Large intestine (tissue), 3 donors: ENCODE results near the gene BNIP5. TPM values are rescaled to one million over a fixed set of nuclear protein-coding genes. Genes with fewer than 3 reads are reported as not detected.

Source experiments
- DNase-seq, 2 donors: peaks; one replicate each; pipeline versions ENCODE4 v3.0.0 to v3.0.0-alpha.2; 2013
- H3K27ac ChIP-seq: one replicate; pipeline ENCODE4 v1.5.1; 2013; ENCODE audit warnings: low read length
- H3K27me3 ChIP-seq: 2 replicates; pipeline ENCODE4 v1.6.1; 2013; ENCODE audit warnings: low read length; ENCODE audit not compliant: control insufficient read depth, insufficient read depth
- H3K36me3 ChIP-seq: 2 replicates; pipeline ENCODE4 v1.6.1; 2013; ENCODE audit warnings: low read length; ENCODE audit not compliant: control insufficient read depth, insufficient read depth
- H3K4me1 ChIP-seq: one replicate; pipeline ENCODE4 v1.6.1; 2013; ENCODE audit warnings: low read length; ENCODE audit not compliant: control insufficient read depth, insufficient read depth
- H3K4me3 ChIP-seq: one replicate; pipeline ENCODE4 v1.5.1; 2013; ENCODE audit warnings: low read length
- H3K9me3 ChIP-seq: one replicate; pipeline ENCODE4 v1.6.1; 2013; ENCODE audit warnings: mild to moderate bottlenecking, low read depth, low read length, moderate library complexity; ENCODE audit not compliant: control insufficient read depth
- WGBS: methylation state at CpG from one replicate; pipeline ENCODE4 v1.1.5; 2013; ENCODE audit warnings: low lambda C conversion rate; ENCODE audit not compliant: insufficient coverage; 5-methylcytosine and 5-hydroxymethylcytosine counted together
- polyA plus RNA-seq: library from polyadenylated mRNA; unstranded; fragments of 120-200 nt; gene quantifications from one replicate; pipeline ENCODE4 v1.2.1, GENCODE V29; 2013

The BNIP5 gene
- polyA plus RNA-seq, 1 donor = 11.2 TPM

DNA sequence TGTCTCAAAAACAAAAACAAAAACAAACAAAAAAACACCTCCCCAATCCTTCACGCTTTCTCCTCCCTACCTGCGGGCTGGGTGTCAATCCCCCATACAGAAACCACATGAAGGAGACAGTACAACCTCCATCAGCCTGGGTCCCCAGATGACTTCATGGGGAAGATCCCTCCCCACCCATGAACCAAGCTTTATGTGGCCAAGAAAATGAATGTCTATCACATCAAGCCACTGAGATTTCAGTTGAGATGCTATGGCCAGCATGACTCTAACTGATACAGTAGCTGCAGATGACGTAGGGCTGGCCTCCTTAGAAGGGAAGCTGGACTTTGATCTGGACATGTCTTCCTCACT is 21.2 kb upstream of the BNIP5 start:
- peak; percentile 66 to 78 for DNase-seq
- Histone ChIP-seq H3K4me3 (no peak overlapping the region), H3K36me3 (no peaks in the 10 kb centered on the region), H3K27me3 (no peaks in the 10 kb centered on the region), H3K4me1 (peaks cover 20% of the 10 kb centered on the region), H3K27ac (peak overlapping the region; percentile 55), H3K9me3 (no peaks in the 10 kb centered on the region)
- 100% methylated on average over 2 of the region's 3 CpGs for WGBS

GRCh38 chr6:36355819-36356218 is 19.1 kb upstream of the BNIP5 start:
- Histone ChIP-seq H3K36me3 (no peaks in the 10 kb centered on the region), H3K9me3 (no peaks in the 10 kb centered on the region), H3K27me3 (no peaks in the 10 kb centered on the region), H3K27ac (no peak overlapping the region), H3K4me3 (no peak overlapping the region), H3K4me1 (peaks cover 32% of the 10 kb centered on the region)
- WGBS = no CpG with 5 or more reads among the region's 4 CpGs
- DNase-seq = no peak

DNA sequence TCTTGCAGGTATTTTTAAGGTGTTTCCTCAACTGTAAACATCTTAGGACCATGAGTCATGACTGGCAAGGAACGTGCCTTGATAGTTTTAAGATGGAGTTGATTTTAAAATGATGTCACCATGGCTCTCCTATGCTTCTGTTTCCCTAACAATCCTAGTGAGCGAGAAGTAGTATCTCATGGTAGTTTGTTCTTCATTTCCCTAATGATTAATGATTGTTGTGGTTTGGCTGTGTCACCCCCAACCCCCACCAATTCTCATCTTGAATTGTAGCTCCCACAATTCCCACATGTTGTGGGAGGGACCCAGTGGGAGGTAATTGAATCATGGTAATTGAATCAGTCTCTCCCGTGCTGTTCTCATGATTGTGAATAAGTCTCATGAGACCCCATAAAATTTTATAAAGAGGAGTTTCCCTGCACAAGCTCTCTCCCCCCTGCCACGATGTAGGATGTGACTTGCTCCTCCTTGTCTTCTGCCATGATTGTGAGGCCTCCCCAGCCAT is 16.8 kb upstream of the BNIP5 start:
- Histone ChIP-seq H3K9me3 (no peaks in the 10 kb centered on the region), H3K4me1 (peaks cover 45% of the 10 kb centered on the region), H3K27ac (no peak overlapping the region), H3K36me3 (no peaks in the 10 kb centered on the region), H3K27me3 (no peaks in the 10 kb centered on the region), H3K4me3 (no peak overlapping the region)
- DNase-seq = no peak
- no CpG with 5 or more reads among the region's 4 CpGs for WGBS

DNA sequence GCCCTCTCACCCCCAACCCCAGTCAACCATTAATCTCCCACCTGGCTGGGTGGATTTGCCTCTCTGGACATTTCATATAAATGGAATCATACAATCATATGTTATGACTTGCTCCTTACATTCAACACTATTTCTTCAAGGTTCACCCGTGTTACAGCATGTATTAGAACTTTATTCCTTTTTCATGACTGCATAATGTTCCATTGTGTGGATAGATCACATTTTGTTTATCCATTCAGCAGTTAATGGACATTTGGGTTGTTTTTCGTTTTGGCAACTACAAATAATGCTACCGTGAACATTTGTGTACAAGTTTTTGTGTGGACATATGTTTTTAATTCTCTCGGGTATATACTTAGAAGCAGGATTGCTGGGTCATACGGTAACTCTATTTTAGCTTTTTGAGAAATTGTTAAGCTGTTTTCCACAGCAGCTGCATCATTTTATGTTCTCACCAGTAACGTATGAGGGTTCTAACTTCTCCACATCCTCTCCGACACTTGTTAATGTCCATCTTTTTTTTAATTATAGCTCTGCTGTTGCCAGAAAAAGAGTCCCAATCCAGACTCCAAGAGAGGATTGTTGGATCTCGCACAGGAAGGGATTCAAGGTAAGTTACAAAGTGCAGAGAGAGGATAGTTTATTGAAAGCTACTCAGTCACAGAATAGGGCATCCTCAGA is 15.9 kb upstream of the BNIP5 start:
- WGBS = 64% methylated on average over 3 of the region's 8 CpGs
- H3K4me3 ChIP-seq = no peak overlapping the region
- H3K27me3 ChIP-seq = no peaks in the 10 kb centered on the region
- H3K36me3 ChIP-seq = no peaks in the 10 kb centered on the region
- no peaks in the 10 kb centered on the region for H3K9me3 ChIP-seq
- H3K27ac ChIP-seq = no peak overlapping the region
- no peak for DNase-seq
- peaks cover 42% of the 10 kb centered on the region for H3K4me1 ChIP-seq

DNA sequence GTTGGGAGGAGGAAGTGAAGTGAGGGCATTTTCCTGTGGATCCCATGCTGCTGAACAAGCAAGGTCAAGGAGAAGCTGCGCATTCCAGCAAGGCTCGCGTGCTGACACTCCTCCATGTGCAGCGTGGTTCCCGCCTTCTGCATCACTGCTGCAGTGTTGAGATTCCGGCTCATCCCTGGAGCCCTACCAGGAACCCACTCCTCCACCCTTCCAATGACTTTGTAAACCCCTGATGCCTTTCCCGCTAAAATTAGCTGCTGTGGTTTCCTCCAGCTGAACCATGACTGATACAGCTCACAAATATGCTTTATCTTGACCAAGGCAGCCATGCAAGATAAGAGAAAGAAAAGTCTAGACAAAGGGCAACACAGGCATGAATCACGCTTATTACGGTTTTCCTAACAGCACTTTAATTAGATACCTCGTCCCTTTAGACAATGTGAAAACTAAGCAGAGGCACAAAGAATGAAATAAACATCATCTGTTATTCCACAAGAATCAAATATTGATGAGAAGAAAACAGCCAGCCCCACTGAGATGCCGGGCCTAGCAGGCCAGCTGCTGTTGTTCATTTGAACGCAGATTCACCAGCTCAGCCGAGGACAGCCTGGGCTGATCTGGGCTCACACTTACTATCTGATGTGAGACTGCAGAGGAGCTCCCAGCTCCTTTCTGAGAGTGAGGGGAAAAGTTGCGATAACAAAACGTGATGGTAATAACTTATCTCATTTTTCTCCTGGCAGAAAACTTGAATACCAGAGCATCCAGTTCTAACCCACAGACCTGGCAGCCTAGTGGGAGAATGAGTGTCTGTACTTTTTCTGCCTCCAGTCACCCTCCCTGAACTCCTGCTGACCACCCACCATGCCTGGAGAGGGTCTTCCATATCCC is 14.2 kb upstream of the BNIP5 start:
- Histone ChIP-seq H3K4me1 (peaks cover 50% of the 10 kb centered on the region), H3K27ac (peak overlapping the region; percentile 87), H3K36me3 (no peaks in the 10 kb centered on the region), H3K4me3 (no peak overlapping the region), H3K27me3 (no peaks in the 10 kb centered on the region), H3K9me3 (no peaks in the 10 kb centered on the region)
- 20% methylated on average over 2 of the region's 15 CpGs for WGBS
- peak; percentile 60 to 87 for DNase-seq

GRCh38 chr6:36350082-36350481 is 13.4 kb upstream of the BNIP5 start:
- Histone ChIP-seq H3K36me3 (no peaks in the 10 kb centered on the region), H3K27ac (peak overlapping the region; percentile 87), H3K4me3 (no peak overlapping the region), H3K4me1 (peaks cover 50% of the 10 kb centered on the region), H3K27me3 (no peaks in the 10 kb centered on the region), H3K9me3 (no peaks in the 10 kb centered on the region)
- peak in 1 of 2 donors; percentile 29 for DNase-seq
- WGBS = no CpG with 5 or more reads among the region's 4 CpGs

DNA sequence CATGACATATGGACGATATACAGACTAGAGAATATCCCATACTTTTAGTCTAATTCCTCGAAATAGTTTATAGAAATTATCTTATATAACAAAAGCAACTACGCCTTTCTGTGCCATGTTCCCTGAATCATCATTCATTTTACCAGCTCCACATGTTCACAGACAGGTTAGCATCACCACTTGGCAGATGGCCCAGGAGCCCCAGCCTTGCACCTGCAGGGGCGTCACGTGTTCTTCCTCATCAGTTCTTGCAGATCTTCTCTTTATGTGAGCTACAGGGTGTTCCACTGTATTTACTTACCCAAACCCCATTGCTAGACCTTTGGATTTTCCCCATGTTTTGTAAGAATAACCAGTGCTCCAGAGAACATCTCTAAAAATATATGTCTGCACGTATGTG is 12.6 kb upstream of the BNIP5 start:
- WGBS = 42% methylated on average over 3 of the region's 6 CpGs

GRCh38 chr6:36347621-36348020 is 10.9 kb upstream of the BNIP5 start:
- Histone ChIP-seq H3K4me1 (peaks cover 50% of the 10 kb centered on the region), H3K36me3 (no peaks in the 10 kb centered on the region), H3K27me3 (no peaks in the 10 kb centered on the region), H3K27ac (peak overlapping the region; percentile 87), H3K4me3 (no peak overlapping the region), H3K9me3 (no peaks in the 10 kb centered on the region)
- no CpG with 5 or more reads among the region's 4 CpGs for WGBS
- DNase-seq = peak; percentile 91 to 96

More for the DNA sequence above, 12.6 kb upstream of the BNIP5 start:
- Histone ChIP-seq H3K4me3 (no peak overlapping the region), H3K9me3 (no peaks in the 10 kb centered on the region), H3K36me3 (no peaks in the 10 kb centered on the region), H3K27ac (peak overlapping the region; percentile 87), H3K27me3 (no peaks in the 10 kb centered on the region), H3K4me1 (peaks cover 50% of the 10 kb centered on the region)
- DNase-seq = peak; percentile 84 to 94

GRCh38 chr6:36346486-36347273 is 10.0 kb upstream of the BNIP5 start:
- Histone ChIP-seq H3K27ac (peak overlapping the region; percentile 87), H3K27me3 (no peaks in the 10 kb centered on the region), H3K36me3 (no peaks in the 10 kb centered on the region), H3K9me3 (no peaks in the 10 kb centered on the region), H3K4me1 (peaks cover 46% of the 10 kb centered on the region), H3K4me3 (no peak overlapping the region)
- WGBS = no CpG with 5 or more reads among the region's 20 CpGs
- no peak for DNase-seq
